Psoas muscle (tissue), 8 donors: ENCODE data around the gene WDR7. TPM values are rescaled to one million over a fixed set of nuclear protein-coding genes. Genes with fewer than 3 reads are reported as not detected.

Source experiments
- ATAC-seq, 4 donors: fragments of 200-7000 bp; cut with Tn5 transposase; one replicate each; pipeline ENCODE4 v1.9.1; 2020; ENCODE audit warnings: moderate library complexity in 3 of 4, mild to moderate bottlenecking in 2 of 4
- DNase-seq, 2 donors: peaks; one replicate each; pipeline ENCODE4 v3.0.0-alpha.2; 2020
- H3K27ac ChIP-seq: fragments of 200-600 bp; one replicate; pipeline ENCODE4 v1.8.0; 2022
- H3K27me3 ChIP-seq, 3 donors: fragments of 200-600 bp in 1 of 3; one replicate each; pipeline versions ENCODE4 v1.6.1 to v1.8.0; 2013 to 2022; ENCODE audit warnings: low read length in 2 of 3, mild to moderate bottlenecking in 2 of 3, moderate library complexity in 1 of 3; ENCODE audit not compliant: insufficient read depth in 3 of 3
- H3K36me3 ChIP-seq, 2 donors: fragments of 200-600 bp in 1 of 2; one replicate each; pipeline versions ENCODE4 v1.6.1 to v1.8.0; 2013 to 2022; ENCODE audit warnings: low read depth in 1 of 2, mild to moderate bottlenecking in 1 of 2, moderate library complexity in 1 of 2; ENCODE audit not compliant: insufficient read depth in 1 of 2
- H3K4me1 ChIP-seq: fragments of 200-600 bp; one replicate; pipeline ENCODE4 v1.8.0; 2022
- H3K4me3 ChIP-seq: fragments of 200-600 bp; one replicate; pipeline ENCODE4 v1.8.0; 2022; ENCODE audit warnings: mild to moderate bottlenecking
- H3K9me3 ChIP-seq: fragments of 200-600 bp; one replicate; pipeline ENCODE4 v1.8.0; 2022
- CTCF ChIP-seq: fragments of 200-600 bp; IDR thresholded peaks from one replicate; pipeline ENCODE4 v1.8.0; 2022; ENCODE audit warnings: antibody characterized with exemption
- WGBS, 3 donors: extraction: QIAGEN DNeasy Blood & Tissue Kit; methylation state at CpG; one replicate each; pipeline versions ENCODE4 v1.1.6 to v1.1.7; 2013; 5-methylcytosine and 5-hydroxymethylcytosine counted together
- intact Hi-C, 2 donors: fragments of 100-400 bp; cut with DNase I; formaldehyde crosslinking; loops; one replicate each; pipeline versions ENCODE4 v1.11.0 to v1.14.2; 2022
- polyA plus RNA-seq, 3 donors: library from polyadenylated mRNA; stranded (reverse); fragments of 200-250 nt; gene quantifications; one replicate each; pipeline ENCODE4 v1.2.3, GENCODE V29; 2013
- total RNA-seq, 4 donors: library from RNA; stranded (reverse); fragmentation: NEBNext Ultra II Directional in 2 of 4; extraction: Animal tissue kit (Norgen Biotek cat#: 25700) in 2 of 4; gene quantifications; one replicate each; pipeline versions ENCODE4 v1.2.1 to v1.2.4, GENCODE V29; 2021 to 2023
- donor health status: healthy with polysubstance abuse.
- donor health status: DM: no; HTN: no; CAD: no; lungs with moderate emphysema.
- donor health status: Bipolar disorder and iron deficiency.
- donor health status: healthy.
- donor health status: DM: yes; HTN: yes; CAD: no.
- donor health status: DM: no; HTN: no; CAD: no.
- donor health status: DM: no; HTN: no; CAD: no.
- donor health status: DM: yes; HTN: yes; CAD: no.

The WDR7 gene
- total and polyA plus RNA-seq, 7 donors, result 2.6 to 24.4 (median 15.5) TPM

GRCh38 chr18:56723706-56724105 lies 72.5 kb downstream of the WDR7 start:
- WGBS, 3 donors, result 94 to 99% (median 96%) methylated on average over 2 of the region's 2 CpGs
- H3K36me3 ChIP-seq, result peaks cover 0 to 16% of the 10 kb centered on the region in 2 donors
- H3K4me1 ChIP-seq, result no peaks in the 10 kb centered on the region
- H3K4me3 ChIP-seq, result no peak overlapping the region
- ATAC-seq (no peak), DNase-seq (no peak)
- no peaks in the 10 kb centered on the region for H3K9me3 ChIP-seq
- no peak overlapping the region for H3K27ac ChIP-seq
- TF ChIP-seq CTCF, result no peak
- intact Hi-C loops, result no loop called here
- H3K27me3 ChIP-seq, result no peaks in the 10 kb centered on the region

- no peak for TF ChIP-seq CTCF
- Histone ChIP-seq H3K4me3 (no peak overlapping the region), H3K36me3 (peaks cover 0 to 18% of the 10 kb centered on the region in 2 donors), H3K27ac (no peak overlapping the region), H3K9me3 (no peaks in the 10 kb centered on the region), H3K27me3 (no peaks in the 10 kb centered on the region), H3K4me1 (no peaks in the 10 kb centered on the region)
- DNase-seq (no peak), ATAC-seq (no peak)
- 93 to 96% (median 95%) methylated on average over 2 of the region's 2 CpGs for WGBS, 3 donors
- intact Hi-C loops, result no loop called here
Observed at GRCh38 chr18:56726906-56727305, 75.7 kb downstream of the WDR7 start.

DNA sequence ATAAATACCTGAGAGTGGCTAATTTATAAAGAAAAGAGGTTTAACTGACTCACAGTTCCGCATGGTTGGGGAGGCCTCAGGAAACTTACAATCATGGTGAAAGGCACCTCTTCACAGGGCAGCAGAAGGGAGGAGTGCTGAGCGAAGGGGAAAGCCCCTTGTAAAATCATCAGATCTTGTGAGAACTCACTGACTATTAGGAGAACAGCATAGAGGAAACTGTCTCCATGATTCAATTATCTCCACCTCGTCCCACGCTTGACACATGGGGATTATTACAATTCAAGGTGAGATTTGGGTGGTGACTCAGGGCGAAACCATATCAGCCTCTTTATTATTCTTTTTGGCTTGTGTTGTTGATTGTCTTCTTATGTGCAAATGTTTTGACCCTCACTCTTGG lies 76.2 kb downstream of the WDR7 start:
- no peaks in the 10 kb centered on the region for H3K9me3 ChIP-seq
- no peak for DNase-seq
- no peak overlapping the region for H3K4me3 ChIP-seq
- no peaks in the 10 kb centered on the region for H3K27me3 ChIP-seq
- peaks cover 0 to 18% of the 10 kb centered on the region in 2 donors for H3K36me3 ChIP-seq
- H3K4me1 ChIP-seq, result no peaks in the 10 kb centered on the region
- WGBS, 3 donors, result 86 to 91% (median 88%) methylated on average over 5 of the region's 5 CpGs
- ATAC-seq, result no peak
- no peak overlapping the region for H3K27ac ChIP-seq
- TF ChIP-seq CTCF, result no peak
- intact Hi-C loops, result no loop called here

DNA sequence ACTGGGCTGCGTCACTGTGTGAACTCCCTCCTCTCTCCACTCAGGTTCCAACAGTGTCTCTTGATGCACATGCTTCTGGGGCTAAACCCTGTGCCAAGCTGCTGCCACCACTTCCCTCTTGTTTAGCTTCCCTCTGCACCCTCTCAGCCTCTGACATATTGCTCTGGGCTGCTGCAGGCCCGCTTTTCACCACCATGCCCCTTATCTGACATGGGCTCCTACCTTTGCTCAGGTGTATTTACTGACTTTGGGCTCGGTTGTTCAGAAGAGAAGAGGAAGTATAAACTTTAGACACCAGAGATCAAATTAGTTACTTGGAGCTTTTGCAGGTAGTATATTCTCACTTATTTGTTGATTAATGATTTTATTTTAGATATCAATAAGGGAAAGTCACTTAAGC lies 77.6 kb downstream of the WDR7 start:
- Histone ChIP-seq H3K4me3 (no peak overlapping the region), H3K27ac (no peak overlapping the region), H3K27me3 (no peaks in the 10 kb centered on the region), H3K9me3 (no peaks in the 10 kb centered on the region), H3K4me1 (no peaks in the 10 kb centered on the region), H3K36me3 (peaks cover 0 to 18% of the 10 kb centered on the region in 2 donors)
- no peak for ATAC-seq
- intact Hi-C loops, result no loop called here
- no peak for DNase-seq
- TF ChIP-seq CTCF, result no peak
- 97 to 100% (median 97%) methylated on average over 3 of the region's 3 CpGs for WGBS, 3 donors

GRCh38 chr18:56738184-56738583 lies 87.0 kb downstream of the WDR7 start:
- H3K27ac ChIP-seq, result no peak overlapping the region
- DNase-seq, result no peak
- no peaks in the 10 kb centered on the region for H3K27me3 ChIP-seq
- ATAC-seq, result peak in 3 of 4 donors; percentile 48 to 73 (median 52)
- H3K9me3 ChIP-seq, result no peaks in the 10 kb centered on the region
- no peak for TF ChIP-seq CTCF
- intact Hi-C loops, result no loop called here
- WGBS, 3 donors, result 36 to 47% (median 41%) methylated on average over 5 of the region's 5 CpGs
- no peaks in the 10 kb centered on the region for H3K36me3 ChIP-seq
- peaks cover 6% of the 10 kb centered on the region for H3K4me1 ChIP-seq
- H3K4me3 ChIP-seq, result no peak overlapping the region
